ENCODE data around the gene ARVCF.

The ARVCF gene

DNA sequence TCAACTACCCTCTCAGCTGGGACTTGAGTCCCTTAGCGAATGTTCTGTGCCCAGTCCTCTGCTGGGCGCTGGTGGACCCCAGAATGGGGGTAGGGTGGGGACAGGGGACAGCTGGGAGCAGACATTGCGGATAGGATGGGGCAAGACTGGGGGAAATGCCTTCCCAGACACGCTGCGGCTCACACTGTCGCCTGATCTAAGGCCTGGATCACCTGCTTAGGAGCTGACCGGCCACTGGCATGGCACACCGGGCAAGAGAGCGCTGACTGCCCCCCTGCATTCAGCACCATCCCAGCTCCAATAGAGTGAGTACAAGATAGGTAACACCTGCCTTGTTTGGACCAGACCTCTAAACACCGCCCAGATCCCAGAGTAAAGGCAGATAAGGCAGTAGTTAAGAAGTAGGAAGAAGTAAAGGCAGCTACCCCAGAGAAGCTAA, 1.4 kb downstream of the ARVCF start:
- peak; percentile 30 for DNase-seq

- DNase-seq, result peak; percentile 36
These were observed 2.0 kb downstream of the ARVCF start for GRCh38 chr22:20014526-20015186.

- DNase-seq, result peak; percentile 79
These were observed 3.2 kb downstream of the ARVCF start for GRCh38 chr22:20013382-20013871.

- DNase-seq, result no peak
These were observed 3.8 kb downstream of the ARVCF start for GRCh38 chr22:20012741-20013331.

GRCh38 chr22:20011993-20012740, 4.5 kb downstream of the ARVCF start:
- DNase-seq, result no peak

GRCh38 chr22:20011123-20011992, 5.3 kb downstream of the ARVCF start:
- DNase-seq, result peak; percentile 79

DNA sequence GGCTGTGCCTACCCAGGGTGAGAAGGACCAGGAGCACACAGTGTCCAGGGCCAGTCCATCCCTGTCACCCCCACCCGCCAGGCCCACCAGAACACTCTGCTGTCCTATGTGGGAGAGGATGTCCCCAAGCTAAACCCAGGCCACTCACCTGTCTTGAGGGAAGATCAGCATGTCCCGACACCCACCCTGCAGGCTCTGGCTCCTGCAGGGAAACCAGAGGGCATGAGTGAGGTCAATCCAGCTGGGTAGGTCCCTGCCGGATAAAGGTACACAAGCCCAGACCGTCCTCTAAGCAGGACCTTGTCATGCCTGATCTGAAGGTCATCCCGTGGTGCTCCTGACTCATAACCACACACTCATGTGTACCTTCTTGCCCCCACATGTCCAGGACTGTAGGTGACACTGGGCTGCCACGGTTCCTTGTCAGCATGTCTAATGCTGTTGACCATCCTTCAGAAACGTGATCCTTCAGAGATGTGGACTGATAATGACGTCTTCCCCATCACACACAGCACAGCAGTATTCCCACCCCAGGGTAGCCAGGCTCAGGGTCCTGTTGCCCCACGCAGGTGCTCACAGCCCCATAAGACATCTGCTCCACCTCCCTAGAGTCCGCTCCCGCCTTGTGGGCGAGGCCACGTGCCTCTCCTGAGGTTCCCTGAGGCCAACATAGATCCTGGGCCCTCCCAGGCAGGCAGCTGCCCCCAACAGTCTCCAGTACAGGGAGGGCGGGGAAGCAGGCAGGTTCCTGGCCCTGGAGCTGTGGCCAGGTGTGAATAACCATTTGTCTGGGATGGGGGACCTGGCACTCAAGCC, 6.1 kb downstream of the ARVCF start:
- DNase-seq, result no peak

DNA sequence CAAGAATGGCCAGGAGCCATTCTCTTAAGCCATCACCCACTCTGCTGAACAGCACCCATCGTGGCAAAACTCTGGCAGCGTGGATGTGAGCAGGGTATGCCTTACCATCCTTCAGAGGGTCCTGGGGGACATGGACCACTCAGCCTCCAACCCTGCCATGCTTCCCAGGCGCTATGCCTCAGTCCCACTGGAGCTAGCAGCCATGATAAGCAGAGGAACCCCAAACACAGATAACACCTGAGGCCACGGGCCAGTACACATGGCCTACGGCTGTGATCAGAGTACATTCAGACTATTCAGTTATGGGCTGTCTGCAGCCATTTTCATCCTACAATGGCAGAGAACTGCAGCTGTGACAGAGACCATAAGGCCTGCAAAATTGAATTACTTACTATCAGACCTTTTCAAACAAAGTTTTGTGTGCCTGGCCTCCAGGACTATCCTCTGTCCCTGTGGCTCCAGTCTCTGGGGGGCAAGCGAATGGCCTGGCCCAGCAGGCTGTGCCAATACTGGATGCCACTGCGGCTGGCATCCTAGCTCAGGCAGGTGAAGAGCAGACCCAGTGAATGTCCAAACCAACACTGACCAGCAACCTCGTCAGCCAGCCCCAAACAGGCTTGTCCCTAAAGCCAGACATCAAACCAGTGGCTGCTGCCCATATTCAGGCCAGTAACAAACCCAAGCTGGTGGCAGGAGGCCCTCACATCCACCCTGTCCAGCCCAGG, 6.9 kb downstream of the ARVCF start:
- DNase-seq, result no peak

DNA sequence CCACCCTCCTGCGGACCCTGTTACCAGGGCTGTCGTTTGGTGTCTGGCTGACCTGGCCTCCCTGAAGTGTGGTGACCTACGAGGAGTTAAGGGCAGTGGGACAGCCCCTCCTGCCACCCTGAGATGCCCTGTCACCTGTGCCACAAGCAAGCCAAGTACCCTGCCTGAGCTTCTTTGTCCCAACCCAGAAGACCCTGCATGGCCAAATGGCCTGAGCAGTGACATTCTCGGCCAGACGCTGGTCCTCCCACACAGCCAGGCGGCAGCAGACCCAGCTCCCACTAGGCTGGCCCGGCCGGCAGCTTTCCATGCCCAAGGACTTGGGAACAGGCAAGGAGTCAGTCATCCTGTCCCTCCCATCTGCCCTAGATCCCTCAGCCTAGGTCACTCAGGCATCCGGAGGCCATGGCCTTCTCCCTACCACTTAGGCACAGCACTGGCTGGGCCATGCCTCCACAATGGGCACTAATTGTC, 7.6 kb downstream of the ARVCF start:
- DNase-seq, result no peak

DNA sequence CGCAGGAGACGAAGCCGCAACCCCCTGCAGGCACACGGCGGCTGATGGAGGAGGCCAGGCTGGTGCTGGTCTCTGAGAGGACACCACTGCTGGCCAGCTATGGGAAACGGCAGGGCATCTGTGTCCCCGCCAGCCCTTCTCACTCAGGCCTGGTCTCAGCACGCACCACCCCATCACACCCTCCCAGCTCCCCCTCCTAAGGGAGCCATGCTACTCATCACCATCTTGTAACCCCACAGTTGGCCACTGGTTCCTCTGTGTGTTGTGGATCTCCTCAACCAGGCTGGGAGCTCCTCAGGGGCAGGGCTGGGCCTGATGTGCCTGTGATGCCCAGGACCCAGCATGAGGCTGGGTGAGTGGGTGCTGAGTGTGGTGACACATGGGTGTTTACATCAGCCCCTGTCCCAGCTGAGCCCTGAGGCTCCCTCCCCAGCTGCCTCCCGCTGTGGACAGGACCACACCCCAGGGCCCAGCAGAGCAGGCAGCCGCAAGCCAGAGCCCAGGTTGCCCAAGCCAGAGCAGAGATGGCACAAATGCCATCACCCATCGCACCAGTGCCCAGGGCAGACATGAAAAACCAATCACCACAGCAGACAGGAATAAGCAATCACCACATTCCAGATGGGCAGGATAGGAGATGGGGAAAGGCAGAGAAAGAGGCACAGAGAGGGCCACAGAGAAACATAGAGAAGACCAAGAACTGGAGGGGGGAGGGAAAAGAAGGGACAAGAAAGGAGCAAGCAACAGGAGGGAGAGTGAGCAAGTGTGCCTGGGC, 8.2 kb downstream of the ARVCF start:
- no peak for DNase-seq

DNA sequence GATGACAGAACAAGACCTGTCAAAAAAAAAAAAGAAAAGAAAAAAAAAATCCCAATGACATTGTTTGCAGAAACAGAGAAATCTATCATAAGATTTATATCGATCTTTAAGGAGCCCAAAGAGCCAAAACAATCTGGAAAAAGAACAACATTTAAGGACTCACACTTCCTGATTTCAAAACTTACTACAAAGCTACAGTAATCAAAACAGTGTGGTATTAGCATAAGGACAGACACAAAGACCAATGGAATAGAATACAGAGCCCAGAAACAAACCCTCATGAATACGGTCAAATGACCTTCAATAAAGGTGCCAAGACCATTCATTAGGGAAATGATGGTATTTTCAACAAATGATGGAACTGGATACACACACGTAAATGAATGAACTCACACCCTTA, 12.2 kb downstream of the ARVCF start:
- DNase-seq, result no peak

GRCh38 chr22:20003304-20003703, 13.3 kb downstream of the ARVCF start:
- no peak for DNase-seq

DNA sequence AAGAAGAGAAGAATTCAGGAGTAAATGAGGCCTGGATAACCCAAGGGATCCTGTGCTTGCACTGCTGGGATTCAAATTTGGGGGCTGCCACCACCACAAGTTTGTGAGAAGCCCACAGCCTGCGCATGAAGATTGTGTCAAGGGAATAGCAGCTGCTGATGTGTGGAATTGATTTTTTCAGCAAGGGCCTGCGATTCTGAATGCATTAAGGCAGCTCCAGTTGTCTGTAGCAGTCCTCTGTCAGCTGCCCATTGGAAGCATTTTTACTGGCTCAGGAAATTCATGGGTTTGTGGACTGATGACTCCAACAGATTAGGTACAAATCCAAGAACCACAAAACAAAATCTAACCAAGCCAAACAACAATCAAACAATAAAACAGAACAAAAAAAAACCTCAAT, 14.0 kb downstream of the ARVCF start:
- DNase-seq, result no peak

- DNase-seq, result no peak
These were observed 14.5 kb downstream of the ARVCF start for GRCh38 chr22:20002128-20002527.

DNA sequence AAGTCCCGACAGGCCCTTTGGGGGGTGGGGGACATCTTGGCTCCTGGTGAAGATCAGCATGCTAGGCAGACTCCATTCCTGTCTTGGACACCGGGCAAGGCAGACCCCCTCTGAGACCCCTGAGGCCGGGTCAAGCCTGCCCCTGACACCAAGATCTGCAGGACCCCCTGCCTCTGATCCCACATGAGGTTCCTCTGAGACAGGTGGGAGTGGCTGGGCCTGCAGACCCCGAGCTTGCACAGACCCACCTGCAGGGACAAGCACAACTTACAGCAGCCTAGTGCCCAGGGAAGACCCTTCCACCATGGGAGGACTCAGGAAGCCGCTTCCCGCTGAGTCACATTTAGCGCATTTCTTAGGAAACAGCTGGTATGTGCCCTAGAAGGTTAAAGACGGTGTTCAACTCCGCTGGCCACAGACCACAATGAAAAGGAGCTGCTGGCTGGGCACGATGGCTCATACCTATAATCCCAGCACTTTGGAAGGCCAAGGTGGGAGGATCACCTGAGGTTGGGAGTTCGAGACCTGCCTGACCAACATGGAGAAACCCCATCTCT, 15.5 kb downstream of the ARVCF start:
- DNase-seq, result no peak

GRCh38 chr22:20000246-20001081, 16.2 kb downstream of the ARVCF start:
- no peak for DNase-seq

DNA sequence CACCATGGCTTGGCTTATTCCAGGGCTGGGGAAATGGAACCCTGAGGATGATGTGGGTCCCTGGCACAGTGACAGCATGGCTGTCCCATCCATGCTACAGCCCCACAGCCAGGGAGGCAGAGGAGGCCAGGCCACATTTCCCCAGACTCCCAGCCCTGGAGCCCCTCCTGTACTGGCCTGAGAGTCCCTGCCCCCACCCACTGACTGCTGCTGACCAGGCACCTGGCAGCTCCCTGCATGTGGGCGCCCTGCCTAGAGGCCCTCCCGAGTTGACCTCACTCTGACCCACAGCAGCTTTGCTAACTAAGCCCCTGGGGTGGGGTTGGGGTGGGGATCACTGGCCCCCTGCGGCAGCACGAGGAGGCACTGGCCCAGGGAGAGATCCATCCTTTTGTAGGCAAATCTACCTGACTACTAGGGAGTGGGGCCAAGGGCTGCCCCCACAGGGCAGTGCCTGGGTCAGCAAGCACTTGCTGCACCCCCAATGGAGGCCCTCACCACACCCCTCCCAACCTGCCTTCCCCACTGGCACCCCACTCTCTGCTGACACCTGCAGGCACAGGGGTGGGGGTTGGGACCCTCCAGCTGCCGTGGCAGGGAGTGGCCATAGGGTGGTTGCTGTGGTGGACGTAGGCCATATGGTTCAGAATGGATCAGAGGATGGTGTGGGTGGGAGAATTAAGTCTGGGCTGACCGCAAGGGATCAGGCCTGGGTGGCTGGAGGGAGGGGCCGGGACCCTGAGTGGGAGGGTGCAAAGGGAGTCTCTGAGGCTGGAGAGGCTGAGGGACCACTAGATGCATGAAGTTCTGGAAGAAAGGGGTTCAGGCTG, 17.4 kb downstream of the ARVCF start:
- DNase-seq, result no peak
